ENCODE data around the gene GRIFIN.
A peak's percentile ranks its signal among the peaks of the same experiment; 100 is the strongest.

The GRIFIN gene

GRCh38 chr7:2512179-2512661 is 36.0 kb upstream of the GRIFIN start:
- DNase-seq: no peak

DNA sequence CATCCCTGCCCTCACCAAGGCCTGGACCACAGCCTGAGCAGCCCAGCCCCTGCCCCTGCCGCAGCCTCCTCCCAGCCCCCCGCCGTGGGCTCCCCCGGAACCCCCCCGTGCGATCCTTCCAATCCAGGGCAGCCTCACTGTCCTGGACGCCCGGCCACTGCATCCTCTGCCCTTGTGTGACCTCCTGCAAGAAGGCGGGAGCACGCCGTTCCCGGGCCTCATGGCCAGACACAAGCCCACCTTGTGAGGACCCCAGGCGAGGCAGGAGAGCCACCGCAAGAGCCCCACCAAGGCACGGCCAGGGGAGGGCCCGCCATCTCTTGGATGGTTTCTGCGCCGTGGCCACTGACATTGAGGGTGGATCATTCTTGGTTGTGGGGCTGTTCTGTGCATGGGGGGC is 35.6 kb upstream of the GRIFIN start:
- DNase-seq: no peak

DNA sequence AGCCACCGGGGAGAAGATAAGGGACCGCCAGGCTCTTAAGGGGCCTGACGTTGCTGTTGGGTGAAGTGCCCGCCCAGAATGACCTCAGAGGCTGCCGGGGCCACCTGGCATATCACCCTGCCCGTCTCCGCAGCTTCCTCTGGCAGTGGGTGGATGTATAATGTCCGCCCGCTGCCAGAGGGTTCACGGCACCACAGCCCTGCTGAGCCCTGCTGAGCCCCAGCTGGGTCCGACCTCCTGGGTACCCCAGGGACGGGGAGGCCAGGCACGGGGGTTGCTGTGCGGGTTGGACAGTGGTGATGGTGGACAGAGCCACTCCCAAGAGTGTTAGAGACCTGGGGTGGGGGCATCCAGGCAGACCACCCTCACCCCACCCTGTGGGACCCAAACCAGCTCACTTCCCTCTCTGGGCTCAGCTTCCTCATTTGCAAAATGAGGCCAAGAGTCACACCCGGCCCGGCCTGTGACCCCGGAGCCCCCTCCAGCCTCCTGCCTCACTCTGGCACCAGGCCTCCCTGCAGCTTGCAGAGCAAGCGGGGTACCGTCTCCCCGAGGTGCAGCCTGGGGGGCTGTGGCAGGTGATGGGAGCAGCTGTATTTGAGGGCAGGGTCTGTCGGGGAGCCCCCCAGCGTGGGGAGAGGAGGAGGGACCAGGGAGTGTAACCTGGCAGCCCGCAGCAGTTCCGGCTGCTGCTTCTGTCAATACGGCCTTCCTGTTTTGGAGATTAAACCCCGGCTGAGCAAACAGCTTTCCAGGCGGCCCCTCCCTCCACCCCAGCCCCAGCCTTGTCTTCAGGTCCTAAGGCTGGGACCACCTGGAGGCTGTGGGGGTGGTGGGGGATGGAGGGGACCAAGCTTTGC is 34.9 kb upstream of the GRIFIN start:
- peak; percentile 13 for DNase-seq

GRCh38 chr7:2510130-2510776 is 34.1 kb upstream of the GRIFIN start:
- DNase-seq: no peak

- DNase-seq: no peak
Observed at GRCh38 chr7:2509298-2509906, 33.2 kb upstream of the GRIFIN start.

- DNase-seq: peak; percentile 30
Observed at GRCh38 chr7:2508327-2509215, 32.4 kb upstream of the GRIFIN start.

DNA sequence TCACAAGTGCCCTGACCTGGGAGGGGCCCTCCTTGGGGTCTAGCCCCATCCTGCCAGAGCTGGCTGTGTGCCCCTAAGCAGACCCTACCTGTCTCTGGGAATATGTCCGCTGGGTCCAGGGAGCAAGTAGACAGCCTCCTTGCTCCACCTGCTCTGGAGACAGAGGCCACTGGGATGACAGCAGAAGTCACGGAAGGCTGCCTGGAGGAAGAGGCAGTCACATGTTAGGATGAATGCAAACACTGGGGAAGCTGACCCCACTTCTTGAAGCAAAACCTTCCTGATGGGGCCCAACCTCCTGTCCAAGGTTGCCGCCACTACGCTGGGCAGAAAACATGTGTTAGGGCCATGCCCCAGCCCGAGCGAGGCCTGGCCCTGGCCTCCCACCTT is 31.7 kb upstream of the GRIFIN start:
- DNase-seq: no peak

GRCh38 chr7:2507208-2507916 is 31.2 kb upstream of the GRIFIN start:
- DNase-seq: no peak

DNA sequence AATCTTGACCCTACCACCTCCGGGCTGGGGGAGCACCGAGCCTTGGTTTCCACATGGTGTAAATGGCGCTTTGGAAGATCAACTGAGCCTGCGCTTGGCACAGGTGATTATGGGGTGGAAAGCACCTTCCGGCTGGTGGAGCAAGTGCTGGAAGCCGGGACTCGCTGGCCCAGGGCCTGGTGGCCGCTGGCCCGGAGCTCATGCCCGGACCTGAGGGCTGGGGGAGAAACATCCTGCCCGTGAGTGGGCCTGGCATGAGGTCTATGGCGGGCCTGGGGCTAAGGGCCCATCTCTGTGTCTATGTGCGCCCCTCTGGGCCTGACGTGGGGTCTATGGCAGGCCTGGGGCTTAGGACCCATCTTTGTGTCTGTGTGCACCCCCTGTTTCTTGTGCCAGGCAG is 29.2 kb upstream of the GRIFIN start:
- no peak for DNase-seq

DNA sequence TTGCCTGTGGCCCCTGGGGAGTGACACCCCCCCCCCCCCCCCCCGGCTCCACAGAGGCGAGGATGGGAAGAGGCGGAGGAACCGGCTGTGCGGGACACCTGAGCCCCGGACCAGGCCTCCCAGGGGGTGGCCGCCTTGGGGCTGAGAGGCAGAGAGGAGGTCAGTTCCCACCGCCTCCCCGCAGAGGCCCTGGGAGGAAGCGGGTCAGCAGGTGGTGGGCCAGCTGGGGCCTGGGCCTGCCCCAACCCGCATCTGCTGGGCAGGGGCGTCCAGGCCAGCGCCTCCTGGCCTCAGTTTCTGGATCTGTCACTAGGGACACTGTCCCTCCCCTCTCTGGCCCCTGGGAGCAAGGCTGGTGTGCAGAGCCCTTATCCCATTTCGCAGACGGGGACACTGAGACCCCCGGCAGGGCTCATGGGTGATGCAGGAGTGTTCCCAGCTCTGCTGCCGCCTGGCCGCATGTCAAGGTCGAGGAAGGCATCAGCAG is 28.7 kb upstream of the GRIFIN start:
- DNase-seq: no peak

GRCh38 chr7:2504128-2504888 is 28.1 kb upstream of the GRIFIN start:
- DNase-seq: no peak

DNA sequence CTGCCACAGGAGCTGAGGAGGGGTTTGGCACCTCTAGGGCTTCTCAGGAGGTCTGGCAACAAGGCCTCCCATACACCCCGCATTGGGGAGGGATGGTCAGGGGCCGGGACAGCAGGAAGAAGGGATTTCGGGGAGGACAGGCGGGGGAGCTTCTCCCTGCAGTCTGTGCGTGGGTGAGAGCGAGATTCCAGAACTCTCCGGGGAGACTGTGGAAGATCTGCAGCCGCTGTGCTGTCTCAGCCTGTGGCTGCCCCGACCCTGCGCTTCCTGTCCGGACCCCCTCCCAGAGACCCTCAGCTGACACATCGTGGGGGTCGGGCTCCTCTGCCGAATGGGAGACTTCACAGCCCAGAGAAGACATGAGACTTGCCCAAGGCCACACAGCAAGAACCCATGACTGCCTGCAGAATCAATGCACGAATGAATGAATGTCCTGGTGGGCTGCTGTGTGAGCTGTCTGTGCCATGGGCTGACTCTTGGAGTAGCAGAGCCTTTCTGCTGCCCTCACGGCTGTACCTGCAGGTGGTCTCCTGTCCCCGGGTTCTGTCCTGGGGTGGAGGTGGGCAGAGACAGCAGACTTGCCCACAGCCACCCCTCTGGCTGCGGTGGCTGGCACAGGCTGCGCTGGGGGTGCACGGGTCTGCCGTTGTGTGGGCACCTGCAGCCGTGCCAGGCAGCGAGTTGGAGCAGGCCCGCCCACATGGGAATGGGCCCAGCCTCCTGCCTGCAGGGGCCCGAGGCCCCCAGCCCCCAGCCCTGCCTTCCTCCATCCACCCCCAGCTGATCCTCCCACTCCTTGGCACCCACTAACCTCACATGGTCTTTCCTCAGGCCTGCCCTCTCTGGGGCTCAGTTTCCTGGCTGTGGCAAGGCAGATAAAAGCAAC is 27.1 kb upstream of the GRIFIN start:
- no peak for DNase-seq

DNA sequence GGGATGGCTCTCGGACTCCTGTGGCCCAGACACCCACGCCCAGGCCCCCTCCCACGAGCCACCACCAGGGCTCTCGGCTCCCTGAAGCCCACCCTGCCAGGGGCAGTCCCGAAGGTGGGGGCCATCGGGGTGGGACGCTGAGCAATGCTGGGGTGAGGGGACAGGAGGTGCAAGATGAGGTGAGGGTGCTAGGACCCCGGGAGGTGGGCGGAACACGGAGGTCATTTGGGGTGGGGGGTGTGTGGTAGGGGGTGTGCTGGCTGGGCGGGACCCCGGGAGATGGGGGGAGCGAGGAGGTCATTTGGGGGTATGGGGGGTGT is 26.4 kb upstream of the GRIFIN start:
- DNase-seq: no peak

- DNase-seq: no peak
Observed at GRCh38 chr7:2501947-2502646, 25.9 kb upstream of the GRIFIN start.

- no peak for DNase-seq
Observed at GRCh38 chr7:2500701-2501100, 24.5 kb upstream of the GRIFIN start.

DNA sequence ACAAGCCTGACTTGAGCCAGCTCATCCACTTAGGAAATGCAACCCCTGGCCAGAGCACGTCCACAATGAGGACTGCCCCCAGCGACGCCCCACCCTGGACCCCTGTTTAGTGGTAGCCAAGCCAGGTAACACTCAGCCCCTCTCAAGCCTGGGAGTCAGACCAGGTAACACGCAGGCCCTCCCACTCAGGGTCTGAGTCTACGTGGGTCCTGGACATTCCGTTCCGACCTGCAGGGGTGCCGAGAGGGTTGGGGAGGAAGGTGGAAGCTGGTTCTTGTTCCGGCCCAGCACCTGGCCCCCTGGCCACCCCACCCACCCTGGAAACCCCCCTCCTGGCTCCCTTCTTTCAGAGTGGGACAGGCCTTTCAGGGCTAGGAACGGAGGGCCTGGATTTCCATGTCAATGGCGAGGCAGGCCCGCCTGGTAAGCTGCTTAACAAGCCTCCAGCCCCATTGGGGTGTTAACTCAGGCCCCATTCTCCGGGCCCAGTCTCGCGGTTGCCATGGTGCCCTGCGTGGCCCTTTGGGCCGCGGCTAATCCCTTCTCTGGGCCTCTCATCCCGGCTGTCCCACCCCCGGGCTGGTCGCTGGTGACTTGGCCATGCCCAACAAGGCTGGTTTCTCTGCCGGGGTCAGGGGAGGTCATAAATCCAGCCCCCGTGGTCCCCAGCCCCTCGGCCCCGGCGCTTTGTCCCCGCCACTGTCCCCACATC is 23.7 kb upstream of the GRIFIN start:
- no peak for DNase-seq

DNA sequence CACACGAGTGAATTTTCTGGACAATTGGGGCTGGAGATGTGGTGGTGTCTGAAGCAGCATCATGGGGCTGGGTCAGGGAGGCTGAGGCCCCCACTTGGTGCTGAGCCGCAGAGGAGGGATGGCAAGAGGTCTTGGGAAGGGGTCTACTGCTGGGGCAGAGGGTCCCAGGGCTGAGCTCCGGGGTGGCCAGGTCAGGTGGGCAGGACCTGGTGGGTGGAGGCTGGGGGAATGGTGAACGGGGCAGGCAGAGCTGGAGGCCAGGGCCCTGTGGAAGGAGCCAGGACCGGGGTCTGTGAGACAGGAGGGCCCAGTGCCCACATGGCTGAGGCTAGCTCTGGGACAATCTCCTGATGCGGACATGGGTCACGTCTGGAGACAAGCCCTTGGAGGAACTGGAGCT is 23.0 kb upstream of the GRIFIN start:
- no peak for DNase-seq

- DNase-seq: no peak
Observed at GRCh38 chr7:2498708-2499107, 22.5 kb upstream of the GRIFIN start.

Measured in OCI-M1 (cell line).